ENCODE data around the gene EFCAB8.

EFCAB8 gene, protein sequence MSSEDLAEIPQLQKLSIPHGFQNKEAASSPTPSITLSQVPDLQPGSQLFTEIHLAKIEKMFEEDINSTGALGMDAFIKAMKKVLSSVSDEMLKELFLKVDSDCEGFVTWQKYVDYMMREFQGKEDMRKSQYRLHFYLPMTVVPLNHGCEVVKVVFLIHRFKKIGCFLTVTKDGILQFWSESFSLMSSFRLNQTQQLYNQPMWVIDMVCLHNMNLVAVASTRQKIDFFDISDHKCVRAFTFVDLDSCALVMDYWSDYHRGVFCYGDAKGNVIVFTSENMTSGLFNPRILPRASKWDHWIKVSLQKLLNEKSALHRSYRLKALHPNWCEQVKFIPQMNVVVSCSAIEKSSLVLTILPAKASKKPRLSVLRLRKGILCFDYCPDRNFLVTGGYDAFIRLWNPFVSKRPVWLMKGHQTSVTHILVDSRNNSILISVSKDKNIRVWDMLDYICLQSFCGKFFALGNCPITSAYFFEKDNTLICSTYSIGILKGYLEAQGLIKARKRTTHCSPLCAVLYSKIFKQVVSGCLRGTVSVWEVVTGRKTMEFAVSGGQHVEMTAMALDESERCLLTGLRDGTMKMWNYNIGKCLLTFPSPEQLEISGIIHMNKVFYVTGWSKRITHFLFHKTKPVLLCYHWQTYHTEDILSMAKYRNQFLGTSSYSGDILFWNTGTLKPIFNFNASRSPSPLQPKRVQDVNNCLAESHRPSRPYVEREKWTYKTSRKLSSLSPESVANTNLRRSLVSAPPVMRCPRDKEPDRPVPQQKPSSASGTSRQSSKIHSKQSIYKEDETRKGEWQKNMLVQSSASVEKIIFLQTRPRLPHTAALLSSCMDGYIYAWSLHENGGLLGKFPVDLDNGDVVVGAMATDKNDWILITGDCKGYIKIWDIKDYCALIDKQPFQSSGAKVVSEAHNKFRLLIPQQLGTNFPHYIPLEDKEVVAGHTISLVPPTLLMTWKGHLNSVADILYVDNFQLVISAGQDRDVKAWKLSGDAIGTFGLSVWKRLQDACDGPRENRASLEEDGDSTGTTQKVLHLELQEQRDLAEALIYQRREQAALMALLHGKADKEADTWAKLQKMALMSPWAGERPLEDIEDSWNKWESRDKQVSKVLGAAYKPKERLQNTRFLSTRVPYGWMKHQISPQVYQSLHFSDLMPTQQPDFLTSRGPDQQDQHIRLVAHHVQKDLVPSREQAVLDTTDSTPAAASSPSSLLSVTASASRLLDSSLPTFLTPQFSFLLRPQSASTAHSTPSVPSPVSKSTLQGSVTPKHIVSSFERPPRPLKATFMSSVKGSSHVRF

DNA sequence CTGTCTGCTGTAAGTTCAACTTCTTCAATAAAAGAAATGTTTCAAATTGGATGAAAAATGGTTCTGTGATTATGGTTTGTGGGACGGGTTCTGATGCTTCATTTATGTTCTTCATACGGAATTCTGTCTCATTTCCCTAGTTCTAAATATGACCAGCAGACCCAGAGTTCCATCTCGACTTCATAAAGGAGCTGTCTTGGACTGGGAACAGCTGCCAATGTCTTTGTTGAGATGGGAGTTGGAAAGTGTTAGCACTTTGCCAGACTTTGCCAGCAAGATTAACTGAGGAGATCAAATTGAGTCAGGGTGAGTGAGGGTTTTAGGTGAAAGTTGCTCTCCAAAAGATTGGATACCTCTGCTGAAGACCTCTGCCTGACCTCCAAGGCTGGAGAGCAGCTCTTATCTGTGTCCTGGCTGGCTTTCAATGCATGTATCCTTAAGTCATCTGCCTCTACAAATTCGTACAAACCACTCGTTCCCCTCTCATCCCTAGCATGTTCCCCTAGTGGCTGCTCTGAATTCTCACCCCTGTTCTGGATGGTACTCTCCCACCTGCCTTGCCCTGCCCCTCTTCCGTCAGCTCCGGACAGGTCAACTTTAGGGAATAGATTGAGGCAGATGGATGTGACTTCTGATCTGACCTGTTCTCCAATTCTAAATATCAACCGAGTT is at the start of gene EFCAB8:
Gene EFCAB8 (plus strand): TSS at position 223 of the 672 bp plus-strand sequence. CDS start 4,870 bp downstream, outside the sequence.
- no peak for DNase-seq

DNA sequence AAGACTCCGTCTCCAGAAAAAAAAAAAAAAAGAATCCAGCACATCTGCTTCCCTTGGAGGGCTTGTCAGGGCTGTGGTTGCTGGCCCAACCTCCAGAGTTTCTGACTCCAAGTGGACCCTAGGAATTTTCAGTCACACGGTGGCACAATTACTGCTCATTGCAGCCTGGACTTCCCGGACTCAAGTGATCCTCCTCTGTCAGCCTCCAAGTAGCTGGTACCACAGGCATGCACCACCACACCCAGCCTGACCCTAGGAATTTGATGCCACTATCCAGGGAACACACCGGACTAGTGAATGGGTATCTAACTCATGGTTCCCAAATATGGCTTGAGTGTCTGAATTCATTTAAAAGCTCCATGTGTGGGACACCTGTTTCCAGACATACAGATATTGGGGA is 48.8 kb upstream of the EFCAB8 start:
- DNase-seq, result no peak

DNA sequence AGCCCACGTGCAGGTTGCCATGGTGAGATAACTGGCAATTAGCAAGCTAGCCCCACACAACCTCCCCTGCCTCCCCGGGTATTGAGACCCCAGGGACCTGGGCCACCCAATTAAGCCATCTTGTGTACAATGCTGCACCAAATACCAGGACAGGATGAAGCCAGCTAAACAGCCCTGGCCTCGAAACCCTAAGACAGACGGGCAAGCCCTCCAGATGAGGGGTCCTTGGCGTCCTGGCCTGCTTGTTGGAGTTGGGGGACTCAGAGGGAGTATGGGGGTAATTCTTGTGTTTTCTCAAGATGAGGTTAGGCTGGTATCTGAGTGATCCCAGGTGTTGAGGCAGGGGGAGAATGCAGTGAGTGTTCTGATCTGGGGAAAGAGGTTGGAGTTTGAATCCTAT is 47.8 kb upstream of the EFCAB8 start:
- DNase-seq, result no peak

DNA sequence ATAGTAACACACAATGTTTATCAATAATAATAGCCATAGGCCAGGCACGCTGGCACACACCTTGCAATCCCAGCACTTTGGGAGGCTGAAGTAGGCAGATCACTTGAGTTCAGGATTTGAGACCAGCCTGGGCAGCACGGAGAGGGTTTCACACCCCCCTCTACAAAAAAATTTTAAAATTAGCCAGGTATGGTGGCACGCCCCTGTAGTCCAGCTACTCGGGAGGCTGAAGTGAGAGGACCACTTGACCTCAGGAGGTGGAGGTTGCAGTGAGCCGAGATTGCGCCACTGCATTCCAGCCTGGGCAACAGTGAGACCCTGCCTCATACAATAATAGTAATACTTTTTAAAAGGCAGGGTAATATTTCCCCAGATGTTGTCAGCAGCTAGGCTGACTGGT is 46.8 kb upstream of the EFCAB8 start:
- no peak for DNase-seq

DNA sequence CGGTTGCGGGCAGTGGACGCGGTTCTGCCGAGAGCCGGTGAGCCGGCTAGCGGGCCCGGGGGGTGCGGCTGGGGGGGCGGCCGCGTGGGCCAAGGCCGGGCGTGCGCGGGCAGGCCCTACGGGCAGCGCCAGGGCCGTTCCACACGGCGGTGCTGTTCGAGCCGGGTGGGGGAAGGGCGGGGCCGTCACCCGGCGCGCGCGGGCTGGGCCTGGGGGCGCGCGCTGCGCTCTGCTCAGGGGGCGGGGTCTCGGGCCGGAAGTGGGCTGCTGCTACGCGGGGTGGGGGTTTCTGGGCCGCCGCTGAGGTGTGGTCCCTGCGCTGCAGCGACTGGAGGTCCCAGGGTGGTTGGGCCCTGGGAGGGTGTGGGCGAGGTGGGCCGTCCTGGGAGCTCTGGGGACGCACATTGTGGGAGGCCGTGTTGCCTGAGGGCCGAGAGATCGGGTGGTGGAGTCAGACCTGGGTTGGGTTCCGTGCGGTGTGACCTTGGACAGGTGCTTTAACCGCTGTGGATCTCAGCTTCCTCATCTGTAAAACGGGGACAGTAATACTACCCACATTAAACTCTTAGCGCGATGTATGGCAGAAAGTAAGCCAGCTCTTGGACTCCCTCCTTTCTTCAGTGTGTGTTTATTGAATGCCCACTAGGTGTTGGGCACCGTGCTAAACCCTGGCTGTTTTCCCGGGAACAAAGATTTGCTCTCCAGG is 38.6 kb upstream of the EFCAB8 start:
- DNase-seq, result peak; percentile 78

DNA sequence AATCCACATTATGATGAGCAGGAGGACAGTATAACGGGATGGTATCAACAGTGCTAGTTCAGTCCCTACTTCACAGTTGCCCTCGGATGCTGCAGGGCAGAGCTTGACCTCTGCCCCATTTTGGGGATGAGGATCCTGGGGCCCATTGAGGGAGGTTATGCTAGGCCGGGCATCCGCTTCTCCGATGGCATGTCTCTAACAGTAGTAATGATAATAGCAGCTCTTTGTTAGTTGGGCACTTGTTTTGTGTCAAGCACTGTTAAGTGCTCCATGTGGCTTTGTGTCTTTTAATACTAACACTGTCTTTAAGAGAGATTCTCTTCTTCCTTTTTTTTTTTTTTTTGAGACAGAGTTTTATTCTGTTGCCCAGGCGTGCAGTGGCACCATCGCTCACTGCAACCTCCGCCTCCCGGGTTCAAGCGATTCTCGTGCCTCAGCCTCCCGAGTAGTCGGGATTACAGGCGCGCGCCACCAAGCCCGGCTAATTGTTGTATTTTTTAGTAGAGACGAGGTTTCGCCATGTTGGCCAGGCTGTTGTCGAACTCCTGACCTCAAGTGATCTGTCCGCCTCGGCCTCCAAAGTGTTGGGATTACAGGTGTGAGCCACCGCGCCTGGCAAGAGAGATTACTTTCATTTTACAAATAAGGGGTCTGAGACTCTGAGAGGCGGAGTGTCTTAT is 37.9 kb upstream of the EFCAB8 start:
- peak; percentile 25 for DNase-seq

DNA sequence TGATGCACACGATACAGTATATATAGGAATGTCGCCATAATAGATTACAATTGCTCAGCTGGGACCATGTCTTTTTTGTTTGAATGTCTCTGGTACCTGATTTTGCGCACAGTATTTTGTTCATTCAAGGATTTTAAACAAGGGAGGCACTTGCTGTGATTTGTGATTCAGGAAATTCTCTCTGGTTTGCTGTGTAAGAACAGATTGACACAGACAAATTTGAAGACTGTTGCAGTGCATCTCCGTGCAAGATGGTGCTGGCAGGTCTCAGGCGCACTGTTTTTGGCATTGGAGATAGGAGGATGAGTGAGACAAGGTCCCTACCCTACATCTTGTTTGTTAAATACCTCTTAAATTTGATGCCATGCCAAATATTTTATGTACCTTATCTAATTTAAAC is 36.5 kb upstream of the EFCAB8 start:
- no peak for DNase-seq

DNA sequence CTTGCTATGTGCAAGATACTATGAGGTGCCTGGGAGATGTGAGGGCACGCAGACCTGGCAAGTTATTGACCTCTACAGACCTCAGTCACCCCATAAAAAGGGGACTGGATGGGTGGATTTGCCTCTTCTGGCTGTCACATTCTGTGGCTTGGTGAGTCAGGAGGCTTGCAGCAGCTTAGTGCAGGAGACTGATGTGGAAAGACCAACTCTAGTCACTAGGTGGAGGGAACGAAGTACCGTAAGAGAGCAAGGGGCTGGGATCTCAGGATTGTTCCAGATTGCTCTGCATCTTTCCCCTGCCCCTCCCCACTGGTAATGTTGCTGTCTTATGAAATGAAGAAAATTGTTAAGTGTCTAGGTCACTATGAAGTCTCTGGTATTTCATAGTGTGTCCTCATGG is 35.6 kb upstream of the EFCAB8 start:
- DNase-seq, result no peak

DNA sequence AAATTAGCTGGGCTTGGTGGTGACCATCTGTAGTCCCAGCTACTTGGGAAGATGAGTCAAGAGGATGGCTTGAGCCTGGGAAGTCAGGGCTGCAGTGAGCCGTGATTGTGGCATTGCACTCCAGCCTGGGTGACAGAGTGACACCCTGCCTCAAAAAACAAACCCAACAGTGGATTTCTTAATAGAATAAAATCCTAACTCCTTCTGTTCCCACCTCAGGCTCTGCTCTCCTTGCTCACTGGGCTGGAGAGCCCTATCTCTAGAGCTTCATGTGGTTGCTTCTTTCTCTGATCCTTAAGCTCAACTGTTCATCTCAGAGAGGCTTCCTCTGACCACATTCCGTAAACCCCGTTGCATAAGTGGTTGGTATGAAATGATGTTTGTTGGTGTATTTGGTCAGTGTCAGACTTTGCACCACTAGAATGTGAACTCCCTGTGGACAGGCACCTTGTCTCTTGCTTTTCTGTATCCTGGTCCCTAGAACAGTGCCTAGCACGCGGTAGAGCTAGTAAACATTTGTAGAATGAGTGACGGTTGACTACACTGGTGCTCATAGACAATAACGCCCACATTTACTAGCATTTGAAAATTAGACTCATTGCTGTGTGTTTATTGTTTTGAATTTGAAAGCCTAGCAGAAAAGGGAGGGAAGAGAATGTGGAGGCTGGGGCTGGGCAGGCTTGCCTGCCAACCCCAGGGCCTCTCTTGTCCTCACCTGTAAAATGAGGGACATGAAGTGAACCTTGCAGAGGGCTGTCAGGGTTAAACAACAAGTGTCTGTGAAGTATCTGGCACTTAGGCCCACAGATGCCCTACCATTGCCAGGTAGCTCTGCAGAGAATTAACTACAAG is 34.8 kb upstream of the EFCAB8 start:
- no peak for DNase-seq

DNA sequence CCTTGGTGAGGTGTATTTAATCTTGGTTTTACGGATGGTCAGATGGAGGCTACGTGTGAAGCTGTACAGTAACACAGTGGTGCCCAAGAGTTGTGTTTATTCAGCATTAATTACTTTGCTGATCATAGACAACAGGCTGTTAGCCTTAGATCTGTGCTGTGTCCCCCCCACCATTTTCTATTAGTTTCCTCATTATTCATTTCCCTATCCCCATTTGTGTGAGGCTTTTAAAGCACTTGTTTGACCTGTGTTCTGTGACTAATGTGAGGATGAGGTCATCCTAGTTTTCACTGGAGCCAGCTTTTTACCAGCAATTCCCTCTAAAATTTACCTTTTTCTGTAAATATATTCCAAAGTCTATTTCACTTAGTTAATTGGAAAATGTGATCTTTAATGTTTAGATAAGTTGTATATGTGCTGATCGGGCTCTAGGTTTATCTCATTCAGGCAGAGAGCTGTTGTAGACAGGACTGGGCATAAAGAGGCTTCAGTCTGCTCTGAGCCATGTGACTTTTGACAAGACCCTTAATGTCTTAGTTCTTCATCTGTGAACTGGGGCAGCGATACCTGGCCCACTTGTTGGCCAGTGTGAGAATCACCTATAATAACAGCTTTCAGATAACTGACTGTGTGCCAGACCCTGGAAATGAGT is 30.6 kb upstream of the EFCAB8 start:
- no peak for DNase-seq

DNA sequence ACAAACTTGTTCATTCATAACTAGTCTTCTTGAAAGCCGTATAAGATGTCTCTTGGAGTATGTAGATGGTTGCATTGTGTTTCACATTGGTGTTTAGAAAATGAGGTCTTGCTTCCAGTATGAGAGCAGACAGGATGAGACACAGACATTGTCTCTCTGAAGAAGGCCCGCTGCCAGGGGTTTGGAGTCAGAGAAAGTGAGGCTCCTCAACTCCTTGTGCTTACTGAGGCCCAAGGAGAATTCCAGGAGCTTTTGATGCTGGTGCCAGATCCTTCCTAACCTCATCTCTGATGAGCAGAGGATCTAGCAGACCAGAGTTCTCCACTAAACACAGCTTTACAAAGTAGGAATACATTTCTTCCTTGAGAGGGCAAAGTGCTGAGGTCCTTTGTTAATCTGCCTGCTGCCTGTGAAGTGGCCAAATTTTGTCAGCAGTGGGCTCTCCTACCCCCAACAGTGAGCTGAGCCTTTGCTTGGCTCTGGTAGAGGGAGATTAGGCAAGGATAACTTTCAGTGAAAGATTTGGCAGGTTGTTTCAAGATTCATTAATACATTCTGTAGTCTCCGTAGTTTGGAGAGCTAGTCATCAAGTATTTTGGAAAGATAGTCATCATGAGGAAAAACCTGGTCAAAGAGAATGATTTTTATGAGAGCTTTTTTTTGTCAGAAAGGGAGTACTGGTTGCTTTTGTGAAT is 29.3 kb upstream of the EFCAB8 start:
- DNase-seq, result no peak

DNA sequence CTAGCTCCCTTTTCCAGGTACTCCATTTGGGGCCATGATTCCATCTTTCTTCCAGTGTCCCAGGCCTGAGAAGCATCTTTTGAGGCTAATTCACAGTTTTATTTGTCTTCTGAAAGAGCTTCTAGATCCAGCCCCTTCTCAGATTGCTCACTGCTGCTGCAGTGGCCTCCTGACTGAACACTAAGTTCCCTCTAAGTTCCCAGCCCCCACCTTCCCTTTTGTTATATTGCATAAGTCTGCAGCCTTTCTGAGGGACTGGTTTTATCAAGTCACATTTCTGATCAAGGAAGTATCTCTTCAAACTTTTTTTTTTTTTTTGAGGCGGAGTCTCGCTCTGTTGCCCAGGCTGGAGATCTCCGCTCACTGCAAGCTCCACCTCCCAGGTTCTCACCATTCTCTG is 28.3 kb upstream of the EFCAB8 start:
- DNase-seq, result no peak

DNA sequence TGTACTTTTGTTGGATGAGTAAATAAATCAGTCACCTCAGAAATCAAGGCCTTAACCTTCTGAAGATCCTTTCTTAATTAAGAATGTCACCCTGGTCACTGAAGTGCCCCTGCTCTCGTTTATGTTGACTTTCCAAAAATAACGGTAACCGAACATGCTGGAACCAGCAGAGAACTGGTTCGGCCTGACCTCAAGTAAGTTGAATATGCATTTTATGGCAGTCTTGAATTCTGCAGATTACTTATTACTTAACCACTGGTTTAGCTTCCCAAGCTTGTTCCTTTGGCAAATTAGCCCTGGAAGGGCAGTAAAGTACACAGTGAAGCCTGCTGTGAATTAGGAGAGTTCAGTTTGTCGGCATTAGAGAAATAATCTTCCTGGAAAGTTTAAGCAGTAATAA is 26.7 kb upstream of the EFCAB8 start:
- no peak for DNase-seq

DNA sequence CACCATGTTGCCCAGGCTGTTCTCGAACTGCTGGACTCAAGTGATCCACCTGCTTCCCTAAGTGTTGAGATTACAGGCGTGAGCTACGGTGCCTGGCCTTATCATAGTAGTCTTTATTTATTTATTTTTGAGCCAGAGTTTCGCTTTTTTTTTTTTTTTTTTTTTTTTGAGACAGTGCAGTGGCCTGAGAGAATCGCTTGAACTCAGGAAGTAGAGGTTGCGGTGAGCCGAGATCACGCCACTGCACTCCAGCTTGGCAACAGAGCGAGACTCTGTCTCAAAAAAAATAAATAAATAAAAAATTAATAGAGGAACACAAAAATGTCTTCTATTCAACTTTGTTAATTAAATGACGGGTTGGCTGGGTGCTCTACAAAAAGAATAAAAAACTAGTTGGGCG is 26.1 kb upstream of the EFCAB8 start:
- DNase-seq, result no peak

DNA sequence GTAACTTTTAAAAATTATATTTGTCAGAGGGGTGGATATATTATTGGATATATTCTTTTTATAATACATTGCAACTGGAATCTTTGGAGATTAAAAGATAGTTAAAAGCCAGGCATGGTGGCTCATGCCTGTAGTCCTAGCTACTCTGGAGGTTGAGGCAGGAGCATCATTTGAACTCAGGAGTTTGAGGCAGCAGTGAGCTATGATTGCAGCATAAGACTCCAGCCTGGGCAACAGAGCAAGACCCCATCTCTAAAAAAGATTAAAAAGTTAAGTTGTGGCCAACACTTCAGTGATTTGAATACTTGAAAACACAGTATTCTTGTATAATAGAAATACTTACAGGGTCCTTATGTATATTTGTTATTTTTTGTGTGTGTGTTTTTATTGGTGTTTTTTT is 23.8 kb upstream of the EFCAB8 start:
- no peak for DNase-seq

DNA sequence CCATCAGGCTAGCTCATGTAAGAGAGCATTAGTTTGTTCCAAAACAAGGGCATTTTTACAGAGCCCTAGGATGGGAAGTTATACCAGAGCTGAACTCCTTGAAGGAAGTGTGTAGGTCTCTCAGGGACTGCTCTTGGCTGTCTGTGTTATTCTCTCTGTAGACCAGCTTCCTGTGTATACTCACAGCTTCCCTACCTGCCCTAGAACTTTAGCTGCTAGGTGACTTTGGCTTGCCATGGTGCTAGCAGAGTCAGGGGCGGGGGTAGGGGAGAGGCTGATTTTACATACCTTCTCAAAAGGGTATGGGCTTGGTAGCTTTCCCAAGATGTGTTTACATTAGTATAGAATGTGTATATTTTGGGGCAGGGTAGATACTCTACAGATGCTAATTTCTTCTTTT is 21.6 kb upstream of the EFCAB8 start:
- DNase-seq, result no peak

DNA sequence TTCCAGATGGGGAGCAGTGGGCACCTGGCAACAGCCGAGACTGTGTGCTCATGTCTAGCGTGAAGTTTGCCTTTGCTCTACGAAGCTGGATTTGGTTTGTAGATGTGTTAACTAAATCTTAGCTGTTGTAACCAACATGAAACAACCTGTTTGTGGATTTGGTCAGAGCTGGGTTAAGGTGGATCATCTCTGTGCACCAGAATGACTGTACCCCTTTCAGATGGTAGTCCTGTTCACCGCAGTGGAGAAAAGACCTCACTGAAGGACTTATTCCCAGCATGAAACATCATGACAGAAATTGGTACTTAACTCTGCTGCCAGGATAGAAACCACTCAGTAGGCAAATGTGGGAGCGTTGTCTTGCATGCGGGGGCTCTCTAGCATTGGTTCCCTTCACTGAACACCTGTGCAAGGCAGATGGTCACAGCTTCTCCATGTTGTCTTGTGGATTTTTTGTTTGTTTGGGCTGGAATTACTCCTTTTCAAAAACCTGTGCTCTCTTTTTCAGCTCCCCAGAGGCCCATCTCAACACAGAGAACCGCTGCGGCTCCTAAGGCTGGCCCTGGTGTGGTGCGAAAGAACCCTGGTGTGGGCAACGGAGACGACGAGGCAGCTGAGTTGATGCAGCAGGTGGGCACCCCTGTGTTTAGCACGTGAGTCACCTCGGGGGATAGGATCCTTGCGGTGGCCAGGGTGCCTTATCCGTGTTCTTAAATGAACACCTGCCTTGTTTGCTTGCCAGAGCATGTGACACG is 19.3 kb upstream of the EFCAB8 start:
- no peak for DNase-seq

DNA sequence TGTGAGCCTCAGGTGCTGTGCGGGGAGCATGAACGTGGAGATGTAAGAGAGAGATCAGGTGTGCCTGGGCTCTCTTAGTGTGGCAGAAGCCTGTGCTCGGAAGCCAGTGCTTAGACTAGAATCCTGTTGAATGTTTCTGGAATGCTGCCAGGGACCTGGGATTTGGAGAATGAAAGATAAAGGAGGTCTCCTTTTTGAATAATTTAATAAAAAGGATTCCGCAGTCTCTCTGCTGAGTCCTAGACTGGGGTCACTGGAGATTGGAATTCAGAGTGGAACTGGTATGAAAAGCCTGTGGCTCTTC is 18.8 kb upstream of the EFCAB8 start:
- DNase-seq, result no peak

DNA sequence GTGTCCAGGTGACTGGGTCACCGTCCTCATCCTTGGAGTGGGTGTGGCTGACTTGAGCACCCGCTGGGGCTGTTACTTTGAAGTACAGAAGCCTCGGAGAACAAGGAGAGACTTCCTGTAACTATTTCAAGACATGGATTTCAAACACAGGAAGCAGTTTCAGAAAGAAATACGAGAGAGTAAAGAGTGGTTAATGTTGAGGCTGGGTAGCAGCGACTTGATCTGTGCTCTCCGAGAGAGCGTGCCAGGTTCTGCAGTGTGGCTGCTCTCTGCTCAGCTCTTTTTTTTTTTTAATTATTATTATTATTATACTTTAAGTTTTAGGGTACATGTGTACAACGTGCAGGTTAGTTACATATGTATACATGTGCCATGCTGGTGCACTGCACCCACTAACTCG is 17.5 kb upstream of the EFCAB8 start:
- DNase-seq, result no peak
